ENCODE data around the gene HINT3.
"Not testable (repeated sequence)": the region's sequence is repeated elsewhere in the genome, so short reads cannot be mapped to it uniquely, and the experiment has no call there.

Gene HINT3

GRCh38 chr6:125963817-125964216, 7.2 kb downstream of the HINT3 start:
- no peak for DNase-seq

- DNase-seq, result no peak
Observed at GRCh38 chr6:125966569-125966968, 10.0 kb downstream of the HINT3 start.

- DNase-seq, result no peak
Observed at GRCh38 chr6:125968493-125968892, 11.9 kb downstream of the HINT3 start.

GRCh38 chr6:125970760-125971159, 14.2 kb downstream of the HINT3 start:
- no peak for DNase-seq

- DNase-seq, result not testable (repeated sequence)
Observed at GRCh38 chr6:125972478-125972877, 15.9 kb downstream of the HINT3 start.

GRCh38 chr6:125974214-125974866, 17.8 kb downstream of the HINT3 start:
- peak; percentile 28 for DNase-seq

- DNase-seq, result no peak
Observed at GRCh38 chr6:125979101-125979500, 22.5 kb downstream of the HINT3 start.

GRCh38 chr6:125981571-125982185, 25.1 kb downstream of the HINT3 start:
- no peak for DNase-seq

GRCh38 chr6:125983246-125983945, 26.8 kb downstream of the HINT3 start:
- no peak for DNase-seq

GRCh38 chr6:125984311-125984710, 27.7 kb downstream of the HINT3 start:
- DNase-seq, result no peak

- no peak for DNase-seq
Observed at GRCh38 chr6:125985522-125985921, 29.0 kb downstream of the HINT3 start.

- DNase-seq, result no peak
Observed at GRCh38 chr6:125985979-125986300, 29.4 kb downstream of the HINT3 start.

- peak; percentile 89 for DNase-seq
Observed at GRCh38 chr6:125986301-125987025, 29.9 kb downstream of the HINT3 start, which contains the start of gene TRMT11. TSS of gene TRMT11 (plus strand) at chr6:125986540. CDS start at chr6:125986551, 11 bp downstream.

- DNase-seq, result peak; percentile 10
Observed at GRCh38 chr6:125987026-125987617, 30.6 kb downstream of the HINT3 start.

GRCh38 chr6:125988280-125988679, 31.7 kb downstream of the HINT3 start:
- DNase-seq, result no peak

- DNase-seq, result no peak
Observed at GRCh38 chr6:125989631-125990030, 33.1 kb downstream of the HINT3 start.

GRCh38 chr6:125991653-125992052, 35.1 kb downstream of the HINT3 start:
- DNase-seq, result no peak

GRCh38 chr6:125994670-125995488, 38.3 kb downstream of the HINT3 start:
- no peak for DNase-seq

GRCh38 chr6:125995972-125996580, 39.5 kb downstream of the HINT3 start:
- DNase-seq, result peak; percentile 66

GRCh38 chr6:126002755-126003679, 46.4 kb downstream of the HINT3 start:
- DNase-seq, result no peak

GRCh38 chr6:126007800-126008199, 51.2 kb downstream of the HINT3 start:
- DNase-seq, result no peak
